NCI-H345 treated with DMSO at 0.1 percent for 48 hours (cell line): ENCODE measurements around the gene DLG5.

ENCODE experiments used
- DNase-seq: peaks from one replicate; lab custom pipeline; 2025; ENCODE audit not compliant: unreplicated experiment; lab: John Stamatoyannopoulos, UW

Gene DLG5

DNA sequence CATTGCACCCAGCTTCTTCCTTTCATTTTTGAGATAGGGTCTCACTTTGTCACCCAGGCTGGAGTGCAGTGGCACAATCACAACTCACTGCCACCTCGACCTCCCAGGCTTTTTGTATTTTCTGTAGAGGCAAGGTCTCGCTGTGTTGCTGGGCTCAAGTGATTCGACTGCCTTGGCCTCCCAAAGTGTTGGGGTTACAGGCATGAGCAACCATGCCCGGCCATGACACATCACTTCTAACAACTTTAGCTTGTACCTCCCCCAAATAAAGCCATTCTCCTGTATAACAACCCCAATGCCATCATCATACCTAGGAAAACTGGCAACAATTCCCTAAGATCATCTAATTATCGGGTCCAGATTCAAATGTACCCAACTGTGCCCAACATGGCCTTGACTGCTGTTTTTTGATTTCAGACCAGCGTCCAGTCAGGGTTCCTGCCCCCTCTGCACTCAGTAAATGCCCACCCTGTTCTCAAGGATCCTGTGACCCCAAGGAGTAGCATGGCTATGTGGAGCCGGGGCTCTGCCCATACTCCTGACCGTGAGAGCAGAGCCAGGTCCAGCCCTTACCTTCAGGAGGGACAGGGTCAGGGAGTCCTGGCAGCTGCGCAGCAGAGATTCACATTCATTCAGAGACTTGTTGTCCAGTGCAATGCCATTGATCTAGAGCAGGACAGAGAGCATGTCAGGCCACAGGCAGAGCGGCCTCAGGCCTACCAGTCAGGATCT, 102.6 kb downstream of the DLG5 start:
- no peak for DNase-seq

DNA sequence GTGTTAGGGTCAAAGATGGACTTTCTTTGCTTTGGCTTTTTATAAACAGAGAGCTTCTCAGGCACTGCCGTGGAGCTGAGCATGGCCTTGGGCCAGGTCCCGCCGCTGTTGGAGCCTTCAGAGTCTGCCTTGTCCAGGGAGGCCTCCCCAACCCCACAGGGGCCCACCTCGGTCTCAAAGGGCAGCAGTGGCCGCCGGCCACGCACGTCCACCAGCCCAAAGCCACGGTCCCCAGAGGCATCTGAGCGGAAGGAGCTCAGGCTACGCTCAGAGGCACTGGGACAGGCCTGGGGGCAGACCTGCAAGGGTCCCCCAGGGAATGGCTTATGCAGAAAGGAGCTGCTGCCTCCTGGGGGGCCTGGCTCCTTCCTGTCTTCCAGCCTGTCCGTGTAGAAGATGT, 105.0 kb downstream of the DLG5 start:
- DNase-seq, result no peak

DNA sequence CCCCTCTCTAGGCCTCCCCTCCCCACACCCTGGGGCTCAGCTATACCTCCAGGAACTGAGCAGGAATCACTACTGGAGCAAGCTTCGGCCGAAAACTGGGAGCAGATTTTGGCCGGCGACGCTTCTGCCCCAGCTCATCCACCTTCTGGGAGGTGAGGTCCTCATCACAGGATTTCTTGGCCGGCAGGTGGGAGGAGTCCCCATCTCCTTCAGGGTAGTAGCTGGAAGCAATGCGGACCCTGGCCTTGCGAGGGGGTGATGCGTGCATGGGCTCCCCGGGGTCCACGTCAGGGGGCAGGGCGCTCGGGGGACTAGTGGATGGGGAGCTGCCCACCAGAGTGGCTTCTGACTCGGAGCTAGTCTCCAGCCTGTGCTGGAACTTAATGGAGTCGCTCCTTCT, 105.5 kb downstream of the DLG5 start:
- DNase-seq, result no peak

DNA sequence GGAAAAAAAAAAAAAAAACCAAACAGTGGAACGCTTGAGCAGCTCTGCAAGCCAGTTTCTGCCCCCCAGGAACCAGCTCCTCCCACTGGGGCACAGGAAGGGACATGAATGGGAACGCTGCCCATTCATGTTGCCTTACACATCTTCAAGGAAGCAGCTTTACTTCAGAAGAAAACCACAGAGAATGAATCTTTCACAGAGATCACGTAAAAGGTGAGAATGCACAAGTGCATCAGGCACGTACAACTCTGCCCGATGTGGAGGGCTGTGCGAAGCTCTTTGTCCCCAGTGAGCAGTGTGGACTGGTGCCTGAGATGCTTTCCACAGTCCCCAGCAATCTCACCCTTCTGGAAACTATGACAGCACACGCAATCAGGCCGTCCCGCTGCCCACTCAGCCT, 106.2 kb downstream of the DLG5 start:
- no peak for DNase-seq

GRCh38 chr10:77819210-77820112, 107.1 kb downstream of the DLG5 start:
- DNase-seq, result no peak

GRCh38 chr10:77818378-77818777, 108.2 kb downstream of the DLG5 start:
- no peak for DNase-seq

DNA sequence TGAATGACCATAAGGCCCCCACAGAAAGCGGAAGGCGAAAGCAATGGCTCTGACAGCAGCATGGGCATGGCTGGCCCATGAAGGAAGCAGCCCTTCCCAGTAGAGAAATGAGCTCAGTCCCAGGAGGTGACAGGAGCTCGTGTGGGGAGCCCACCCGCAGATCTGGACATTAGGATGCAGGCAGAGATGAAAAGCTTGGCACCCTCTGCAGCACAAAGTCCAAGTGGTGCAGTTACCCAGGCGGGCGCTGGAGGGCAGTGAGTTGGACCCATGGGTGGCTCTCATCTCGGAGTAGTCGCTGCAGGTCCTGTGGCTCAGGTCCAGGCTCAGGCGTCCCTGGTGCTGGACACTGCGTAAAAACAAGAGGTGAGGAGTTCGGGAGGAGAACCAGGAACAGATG, 109.0 kb downstream of the DLG5 start:
- DNase-seq, result no peak

DNA sequence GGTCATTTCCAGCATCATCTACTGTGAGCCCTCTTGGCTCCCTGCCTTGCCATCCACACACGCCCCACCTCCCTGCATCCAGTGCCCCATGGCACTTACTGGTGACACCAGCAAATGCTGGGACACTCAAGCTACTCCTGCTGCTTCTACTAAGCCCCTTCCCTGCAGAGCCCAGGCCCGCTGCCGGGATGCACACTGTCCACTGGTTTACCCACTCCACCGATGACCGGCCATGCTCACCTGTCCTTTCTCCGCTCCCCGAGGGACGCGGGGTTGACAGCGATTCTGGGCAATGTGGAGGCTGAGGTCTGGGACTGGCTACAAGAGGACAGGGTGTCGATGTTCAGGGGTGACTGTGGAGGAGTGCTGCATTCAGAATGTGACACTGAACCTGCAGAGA, 110.2 kb downstream of the DLG5 start:
- no peak for DNase-seq

GRCh38 chr10:77812741-77813140, 113.8 kb downstream of the DLG5 start:
- DNase-seq, result no peak

- DNase-seq, result no peak
Measured at GRCh38 chr10:77811831-77812430, 114.6 kb downstream of the DLG5 start.

GRCh38 chr10:77810446-77811335, 115.9 kb downstream of the DLG5 start:
- DNase-seq, result no peak

- DNase-seq, result no peak
Measured at GRCh38 chr10:77809336-77809735, 117.2 kb downstream of the DLG5 start.

DNA sequence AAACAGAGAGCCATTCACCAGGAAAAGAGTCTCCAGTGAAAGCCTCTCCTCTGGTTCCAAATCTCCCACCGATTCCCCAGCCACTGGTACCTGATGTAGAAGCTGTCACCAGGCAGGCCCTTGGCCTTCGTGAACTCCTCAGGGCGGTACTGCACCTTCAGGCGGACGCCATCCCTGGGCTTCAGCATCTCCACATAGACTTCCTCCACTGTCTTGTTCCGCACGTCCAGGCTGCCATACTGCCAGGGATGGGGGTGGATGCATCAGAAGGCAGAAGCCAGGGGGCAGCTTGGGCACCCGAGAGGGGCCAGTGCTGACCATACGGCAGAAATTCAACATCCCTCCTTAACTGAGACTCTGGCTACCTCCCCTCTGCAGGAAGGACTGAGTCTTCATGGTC, 118.8 kb downstream of the DLG5 start:
- DNase-seq, result no peak

DNA sequence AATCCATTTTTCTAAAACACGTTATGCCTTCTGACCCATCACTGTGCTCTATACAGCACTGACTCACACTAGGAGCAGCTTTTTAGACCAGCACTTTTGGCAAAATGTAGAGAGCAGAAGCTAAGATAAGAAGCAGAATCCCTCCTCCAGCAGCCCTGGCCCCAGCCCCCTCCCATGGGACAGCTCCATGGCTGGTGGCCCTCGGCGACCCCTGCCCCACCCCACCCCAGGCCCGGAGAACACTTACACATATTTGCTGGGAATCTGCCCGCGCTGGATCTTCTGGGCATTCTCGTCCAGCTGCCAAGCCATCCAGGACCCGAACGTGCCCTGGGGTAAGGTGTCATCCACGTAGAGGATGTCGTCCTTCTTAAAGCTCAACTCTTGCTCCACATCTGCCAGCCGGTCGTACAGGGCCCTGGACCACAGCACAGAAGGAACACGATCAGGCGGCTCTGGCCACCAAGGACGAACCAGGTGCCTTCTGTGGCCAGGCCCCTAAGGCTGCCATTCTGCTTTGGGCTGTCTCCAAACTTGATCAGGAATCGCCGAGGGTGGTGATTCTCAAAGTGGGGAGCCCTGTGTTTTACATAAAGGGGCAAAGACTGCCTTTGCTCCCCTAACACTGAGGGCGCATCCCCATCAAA, 119.9 kb downstream of the DLG5 start:
- no peak for DNase-seq

GRCh38 chr10:77805676-77806075, 120.9 kb downstream of the DLG5 start:
- no peak for DNase-seq

- no peak for DNase-seq
Measured at GRCh38 chr10:77804371-77804770, 122.2 kb downstream of the DLG5 start.

- no peak for DNase-seq
Measured at GRCh38 chr10:77801474-77802161, 124.9 kb downstream of the DLG5 start.

DNA sequence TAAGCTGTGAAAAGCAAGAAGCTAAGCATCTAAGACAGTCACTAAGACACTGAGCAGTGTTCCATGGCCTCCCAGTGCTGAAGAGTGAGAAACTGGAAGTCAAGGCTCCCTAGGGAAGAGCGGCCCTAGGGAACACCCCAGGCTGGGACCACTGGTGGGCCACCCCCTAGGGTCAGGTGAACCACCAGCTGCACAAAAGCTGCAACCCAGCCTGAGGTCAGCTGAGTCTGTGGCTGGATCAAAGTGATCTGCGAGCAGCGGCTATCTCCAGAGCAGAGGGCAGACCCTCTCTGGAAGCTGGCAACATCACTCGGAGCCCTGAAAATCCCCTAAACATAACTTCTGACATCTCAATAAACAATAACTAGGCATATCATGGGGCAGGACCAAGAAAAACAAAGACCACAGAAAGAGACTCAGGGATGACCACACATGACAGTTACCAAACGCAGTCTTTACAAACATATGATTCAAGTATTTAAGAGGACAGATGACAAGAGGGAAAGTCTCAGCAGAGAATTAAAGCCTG, 125.8 kb downstream of the DLG5 start:
- DNase-seq, result no peak

DNA sequence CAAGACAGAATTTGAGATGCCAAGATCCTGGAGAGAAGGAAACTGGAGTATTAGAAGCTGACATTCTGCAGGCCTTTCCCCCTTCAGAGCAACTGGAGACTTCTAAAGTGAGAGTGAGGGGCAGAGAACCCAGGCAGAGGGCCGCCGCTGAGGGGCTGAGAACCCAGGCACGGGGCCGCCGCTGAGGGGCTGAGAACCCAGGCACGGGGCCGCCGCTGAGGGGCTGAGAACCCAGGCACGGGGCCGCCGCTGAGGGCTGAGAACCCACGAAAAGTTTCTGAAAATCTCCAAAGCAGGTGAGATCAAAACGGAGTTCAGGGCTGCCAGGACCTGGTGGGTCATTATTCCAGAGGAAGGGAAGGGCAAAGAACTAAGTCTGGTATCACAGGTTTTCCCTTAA, 126.2 kb downstream of the DLG5 start:
- DNase-seq, result no peak

DNA sequence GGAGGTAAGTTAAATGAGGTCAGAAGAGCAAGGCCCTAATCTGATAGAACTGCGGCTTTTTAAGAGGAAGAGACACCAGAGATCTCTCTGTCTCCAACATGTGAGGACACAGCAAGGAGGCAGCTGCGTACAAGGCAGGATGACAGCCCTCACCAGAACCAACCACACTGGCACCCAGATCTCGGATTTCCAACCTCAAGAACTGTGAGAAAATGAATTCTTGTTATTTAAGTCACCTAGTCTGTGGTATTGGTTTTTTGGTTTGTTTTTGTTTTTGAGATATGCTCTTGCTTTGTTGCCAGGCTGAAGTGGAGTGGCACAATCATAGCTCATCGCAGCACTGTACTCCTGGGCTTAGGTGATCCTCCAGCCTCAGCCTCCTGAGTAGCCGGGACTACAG, 127.2 kb downstream of the DLG5 start:
- DNase-seq, result no peak
